GM12873 (cell line): ENCODE measurements around the gene WDR59.

ENCODE experiments used
- CTCF ChIP-seq: IDR thresholded peaks from 2 replicates; pipeline ENCODE4 v1.5.1; 2012; ENCODE audit warnings: low read depth, mild to moderate bottlenecking, moderate library complexity, low read length, control low read depth; ENCODE audit not compliant: insufficient read depth; ENCODE audit errors: missing control alignments

Gene WDR59

GRCh38 chr16:74841469-74841868 lies 143.5 kb downstream of the WDR59 start:
- no peak for TF ChIP-seq CTCF

GRCh38 chr16:74837056-74837455 lies 147.9 kb downstream of the WDR59 start:
- no peak for TF ChIP-seq CTCF

GRCh38 chr16:74836111-74836671 lies 148.7 kb downstream of the WDR59 start:
- TF ChIP-seq CTCF, result no peak

GRCh38 chr16:74832228-74832627 lies 152.7 kb downstream of the WDR59 start:
- TF ChIP-seq CTCF, result no peak

GRCh38 chr16:74831467-74831866 lies 153.5 kb downstream of the WDR59 start:
- TF ChIP-seq CTCF, result no peak

GRCh38 chr16:74830648-74831047 lies 154.3 kb downstream of the WDR59 start:
- no peak for TF ChIP-seq CTCF

GRCh38 chr16:74829637-74830036 lies 155.3 kb downstream of the WDR59 start:
- no peak for TF ChIP-seq CTCF
